SK-N-SH (cell line): Measurements from ENCODE around the gene TRPM3. TPM values are rescaled to one million over a fixed set of nuclear protein-coding genes. Genes with fewer than 3 reads are reported as not detected.

Source experiments
- CTCF ChIA-PET: fragments of 300-600, 350-600 bp; formaldehyde crosslinking; extraction: SDS; loops from one replicate; lab custom pipeline; 2021; lab: Yijun Ruan, JAX
- POLR2A ChIA-PET: fragments of 350-600 bp; sonication (Branson Sonifier 250); formaldehyde crosslinking; extraction: SDS; loops from one replicate; lab custom pipeline; 2020; ENCODE audit warnings: antibody characterized with exemption, inconsistent platforms; lab: Yijun Ruan, JAX
- DNase-seq: peaks from one replicate; pipeline ENCODE4 v3.0.0; 2012
- H2AFZ ChIP-seq: fragments of 200-600 bp; sonication (generic); 2 replicates; pipeline ENCODE4 v1.8.1; 2016; ENCODE audit warnings: antibody characterized with exemption, mild to moderate bottlenecking, low read depth
- H3F3A ChIP-seq: fragments of 200-600 bp; sonication (generic); replicated peaks from 2 replicates; pipeline ENCODE3; 2016; ENCODE audit warnings: antibody characterized with exemption, mild to moderate bottlenecking; ENCODE audit not compliant: insufficient read depth
- H3K27ac ChIP-seq, 2 experiments: fragments of 200-500 bp in 1 of 2; fragments of 200-600 bp in 1 of 2; sonication (Bioruptor generic) in 1 of 2; sonication (generic), shearing (Covaris generic) in 1 of 2; 2 replicates each; pipeline versions ENCODE4 v1.5.1 to v1.6.1; 2014 to 2016; ENCODE audit warnings: low read depth in 2 of 2, inconsistent platforms in 1 of 2, low read length in 1 of 2, mild to moderate bottlenecking in 1 of 2, mixed read lengths in 1 of 2
- H3K27me3 ChIP-seq: fragments of 200-600 bp; sonication (generic), shearing (Covaris generic); 2 replicates; pipeline ENCODE4 v1.6.1; 2016; ENCODE audit warnings: mixed run types; ENCODE audit not compliant: insufficient read depth
- H3K36me3 ChIP-seq, 2 experiments: fragments of 200-500 bp in 1 of 2; fragments of 200-600 bp in 1 of 2; sonication (Bioruptor generic) in 1 of 2; sonication (generic) in 1 of 2; replicated peaks in 1 of 2; 2 replicates each; pipeline versions ENCODE3 to v1.5.1; 2014 to 2016; ENCODE audit warnings: low read length in 1 of 2, mild to moderate bottlenecking in 1 of 2; ENCODE audit not compliant: insufficient read depth in 2 of 2, control insufficient read depth in 1 of 2
- H3K4me1 ChIP-seq, 2 experiments: fragments of 200-500 bp in 1 of 2; fragments of 200-600 bp in 1 of 2; sonication (Bioruptor generic) in 1 of 2; sonication (generic), shearing (Covaris generic) in 1 of 2; 2 replicates each; pipeline versions ENCODE4 v1.5.1 to v1.6.1; 2014 to 2016; ENCODE audit warnings: low read depth in 1 of 2, low read length in 1 of 2, mixed run types in 1 of 2; ENCODE audit not compliant: insufficient read depth in 2 of 2, control insufficient read depth in 1 of 2
- H3K4me2 ChIP-seq: fragments of 200-600 bp; sonication (generic), shearing (Covaris generic); 2 replicates; pipeline ENCODE4 v1.6.1; 2017; ENCODE audit warnings: mixed run types
- H3K4me3 ChIP-seq, 2 experiments: fragments of 200-500 bp in 1 of 2; fragments of 200-600 bp in 1 of 2; sonication (Bioruptor generic) in 1 of 2; sonication (generic), shearing (Covaris generic) in 1 of 2; 2 replicates each; pipeline versions ENCODE4 v1.5.1 to v1.8.1; 2014 to 2016; ENCODE audit warnings: low read depth in 2 of 2, inconsistent platforms in 1 of 2, low read length in 1 of 2, mild to moderate bottlenecking in 1 of 2, mixed read lengths in 1 of 2, moderate library complexity in 1 of 2
- H3K79me2 ChIP-seq: fragments of 200-600 bp; sonication (generic); 2 replicates; pipeline ENCODE4 v1.8.1; 2017; ENCODE audit warnings: mild to moderate bottlenecking; ENCODE audit not compliant: insufficient read depth
- H3K9ac ChIP-seq: fragments of 200-600 bp; sonication (generic); 2 replicates; pipeline ENCODE4 v1.6.1; 2017; ENCODE audit warnings: mixed run types
- H3K9me2 ChIP-seq: fragments of 200-600 bp; sonication (generic); 2 replicates; pipeline ENCODE4 v1.6.1; 2017; ENCODE audit warnings: mixed run types
- H3K9me3 ChIP-seq: fragments of 200-600 bp; sonication (generic); 2 replicates; pipeline ENCODE4 v1.6.1; 2017; ENCODE audit warnings: mixed run types, mild to moderate bottlenecking, moderate library complexity
- H4K20me1 ChIP-seq: fragments of 200-600 bp; sonication (generic); 2 replicates; pipeline ENCODE4 v1.6.1; 2017; ENCODE audit warnings: mild to moderate bottlenecking, mixed run types; ENCODE audit not compliant: insufficient read depth
- CHD2 ChIP-seq: fragments of 150-350 bp; IDR thresholded peaks from 2 replicates; pipeline ENCODE4 v1.6.1; 2018; ENCODE audit warnings: low read length; ENCODE audit not compliant: partially characterized antibody
- CTCF ChIP-seq: fragments of 200-600 bp; sonication (generic); IDR thresholded peaks from 2 replicates; pipeline ENCODE4 v1.6.1; 2017; ENCODE audit warnings: antibody characterized with exemption, mild to moderate bottlenecking, moderate library complexity
- ELF1 ChIP-seq: IDR thresholded peaks from 2 replicates; pipeline ENCODE4 v1.4.0; 2012
- EP300 ChIP-seq, 2 experiments: IDR thresholded peaks; 2 replicates each; pipeline versions ENCODE4 v1.4.0 to v1.6.1; 2012; ENCODE audit warnings: borderline replicate concordance in 1 of 2, low read depth in 1 of 2, low read length in 1 of 2
- GABPA ChIP-seq: IDR thresholded peaks from 2 replicates; pipeline ENCODE4 v1.4.0; 2012; ENCODE audit warnings: low read depth, mild to moderate bottlenecking
- GATA2 ChIP-seq: sonication (generic); formaldehyde crosslinking; IDR thresholded peaks from 2 replicates; pipeline ENCODE4 v1.5.0; 2020; ENCODE audit warnings: mild to moderate bottlenecking, missing genetic modification reagents
- IRF3 ChIP-seq: fragments of 150-350 bp; IDR thresholded peaks from 2 replicates; pipeline ENCODE4 v1.6.1; 2016; ENCODE audit warnings: mild to moderate bottlenecking, low read depth, low read length
- JUND ChIP-seq: IDR thresholded peaks from 2 replicates; pipeline ENCODE4 v1.4.0; 2012
- MAX ChIP-seq: IDR thresholded peaks from 2 replicates; pipeline ENCODE4 v1.4.0; 2012; ENCODE audit warnings: low read depth
- MEF2A ChIP-seq: IDR thresholded peaks from 2 replicates; pipeline ENCODE4 v1.4.0; 2012; ENCODE audit warnings: low read depth, borderline replicate concordance
- MXI1 ChIP-seq: IDR thresholded peaks from 2 replicates; pipeline ENCODE4 v1.6.1; 2012; ENCODE audit warnings: mild to moderate bottlenecking, low read depth, low read length, improper control_type of control experiment
- NFIC ChIP-seq: IDR thresholded peaks from 2 replicates; pipeline ENCODE4 v1.4.0; 2012; ENCODE audit warnings: borderline replicate concordance
- NRF1 ChIP-seq: IDR thresholded peaks from 2 replicates; pipeline ENCODE4 v1.6.1; 2012; ENCODE audit warnings: low read depth, mild to moderate bottlenecking, low read length
- RAD21 ChIP-seq: IDR thresholded peaks from 2 replicates; pipeline ENCODE4 v1.6.1; 2012; ENCODE audit warnings: mild to moderate bottlenecking, low read length
- RCOR1 ChIP-seq: fragments of 150-350 bp; IDR thresholded peaks from 2 replicates; pipeline ENCODE4 v1.6.1; 2017; ENCODE audit warnings: antibody characterized with exemption, low read length
- RFX5 ChIP-seq: IDR thresholded peaks from 2 replicates; pipeline ENCODE4 v1.6.1; 2012; ENCODE audit warnings: mild to moderate bottlenecking, improper control_type of control experiment, low read length
- USF1 ChIP-seq: IDR thresholded peaks from 2 replicates; pipeline ENCODE4 v1.4.0; 2012; ENCODE audit warnings: low read depth, borderline replicate concordance
- YY1 ChIP-seq: IDR thresholded peaks from 2 replicates; pipeline ENCODE4 v1.4.0; 2012; ENCODE audit warnings: low read depth, mild to moderate bottlenecking
- WGBS: methylation state at CpG from one replicate; pipeline ENCODE4 v1.1.6; 2017; ENCODE audit warnings: low lambda C conversion rate; 5-methylcytosine and 5-hydroxymethylcytosine counted together
- polyA plus RNA-seq, 3 experiments: library from polyadenylated mRNA; depleted of rRNA; stranded (reverse); fragments of >200 nt; gene quantifications; 2 replicates each; pipeline ENCODE4 v1.2.3, GENCODE V29; 2012

Gene TRPM3
- polyA plus RNA-seq, 1 of the 3 experiments (the other 2 are of a cell fraction): not detected

- no peak overlapping the region for H2AFZ ChIP-seq
These were observed 361.2 kb downstream of the TRPM3 start for GRCh38 chr9:70760228-70760627.

GRCh38 chr9:70753311-70753710 is 368.1 kb downstream of the TRPM3 start:
- H3K27me3 ChIP-seq: no peaks in the 10 kb centered on the region; the same call in 1 of the 2 replicates
- H3F3A ChIP-seq: no peaks in the 10 kb centered on the region
- H3K4me2 ChIP-seq: no peak overlapping the region
- ChIA-PET POLR2A (no interaction called here), CTCF (no interaction called here)
- H2AFZ ChIP-seq: no peak overlapping the region
- no peak for DNase-seq
- 5% methylated on average over 4 of the region's 4 CpGs for WGBS
- H3K36me3 ChIP-seq: no peaks in the 10 kb centered on the region
- H4K20me1 ChIP-seq: no peaks in the 10 kb centered on the region
- H3K79me2 ChIP-seq: no peaks in the 10 kb centered on the region
- H3K4me3 ChIP-seq: no peak overlapping the region
- no peak overlapping the region for H3K27ac ChIP-seq
- H3K4me1 ChIP-seq: no peaks in the 10 kb centered on the region
- no peaks in the 10 kb centered on the region for H3K9me3 ChIP-seq
- no peaks in the 10 kb centered on the region for H3K9me2 ChIP-seq
- no peak overlapping the region for H3K9ac ChIP-seq
- TF ChIP-seq RCOR1 (no peak), MAX (no peak), GATA2 (CRISPR knock-in tag) (no peak), ELF1 (no peak)
- TF ChIP-seq, all 33 proteins: peak for 0

More at GRCh38 chr9:70760228-70760627, 361.2 kb downstream of the TRPM3 start:
- H3K9me2 ChIP-seq: no peaks in the 10 kb centered on the region
- H3K79me2 ChIP-seq: no peaks in the 10 kb centered on the region
- CTCF ChIA-PET: no interaction called here
- H3F3A ChIP-seq: no peaks in the 10 kb centered on the region
- 6% methylated on average over 5 of the region's 8 CpGs for WGBS
- H3K4me3 ChIP-seq: no peak overlapping the region
- H3K27me3 ChIP-seq: no peaks in the 10 kb centered on the region
- no peak overlapping the region for H3K9ac ChIP-seq
- H3K36me3 ChIP-seq: no peaks in the 10 kb centered on the region
- TF ChIP-seq CHD2 (no peak), GABPA (no peak), NRF1 (no peak), MEF2A (no peak)
- no peaks in the 10 kb centered on the region for H3K9me3 ChIP-seq
- DNase-seq: no peak
- H3K4me1 ChIP-seq: no peaks in the 10 kb centered on the region
- H3K27ac ChIP-seq: no peak overlapping the region
- POLR2A ChIA-PET: no interaction called here
- H3K4me2 ChIP-seq: no peak overlapping the region
- no peaks in the 10 kb centered on the region for H4K20me1 ChIP-seq

GRCh38 chr9:70749066-70749465 is 372.4 kb downstream of the TRPM3 start:
- DNase-seq: no peak
- H4K20me1 ChIP-seq: no peaks in the 10 kb centered on the region
- H3K4me1 ChIP-seq: peaks cover 0 to 9% of the 10 kb centered on the region in 2 experiments; a peak in 1 of 4 replicates
- H3F3A ChIP-seq: no peaks in the 10 kb centered on the region
- H3K27me3 ChIP-seq: peaks cover 4% of the 10 kb centered on the region; the same call in 1 of the 2 replicates
- 2% methylated on average over 2 of the region's 2 CpGs for WGBS
- no peak overlapping the region for H3K4me3 ChIP-seq
- H3K36me3 ChIP-seq: no peaks in the 10 kb centered on the region
- no peaks in the 10 kb centered on the region for H3K79me2 ChIP-seq
- no peaks in the 10 kb centered on the region for H3K9me3 ChIP-seq
- CTCF ChIA-PET: no interaction called here
- POLR2A ChIA-PET: no interaction called here
- no peak overlapping the region for H3K9ac ChIP-seq
- no peak overlapping the region for H3K27ac ChIP-seq
- H3K9me2 ChIP-seq: no peaks in the 10 kb centered on the region
- H3K4me2 ChIP-seq: no peak overlapping the region
- no peak overlapping the region for H2AFZ ChIP-seq
- TF ChIP-seq IRF3 (no peak), CTCF (no peak), NFIC (no peak), JUND (no peak), MXI1 (no peak), RFX5 (no peak), EP300 (IDR thresholded peaks at IDR 0.05; ENCODE audit: borderline replicate concordance in 1 of 2, low read depth in 1 of 2, low read length in 1 of 2) (no peak), CHD2 (no peak), RAD21 (no peak), USF1 (no peak), RCOR1 (no peak), YY1 (no peak), MAX (no peak)
